ENCODE measurements around the gene SMU1. TPM values are rescaled to one million over a fixed set of nuclear protein-coding genes. Genes with fewer than 3 reads are reported as not detected.
"Not testable (repeated sequence)": the region's sequence is repeated elsewhere in the genome, so short reads cannot be mapped to it uniquely, and the experiment has no call there.

SMU1 gene
- total RNA-seq, 4 donors from 2014 or later, result 12.0 to 45.9 (median 22.6) TPM

DNA sequence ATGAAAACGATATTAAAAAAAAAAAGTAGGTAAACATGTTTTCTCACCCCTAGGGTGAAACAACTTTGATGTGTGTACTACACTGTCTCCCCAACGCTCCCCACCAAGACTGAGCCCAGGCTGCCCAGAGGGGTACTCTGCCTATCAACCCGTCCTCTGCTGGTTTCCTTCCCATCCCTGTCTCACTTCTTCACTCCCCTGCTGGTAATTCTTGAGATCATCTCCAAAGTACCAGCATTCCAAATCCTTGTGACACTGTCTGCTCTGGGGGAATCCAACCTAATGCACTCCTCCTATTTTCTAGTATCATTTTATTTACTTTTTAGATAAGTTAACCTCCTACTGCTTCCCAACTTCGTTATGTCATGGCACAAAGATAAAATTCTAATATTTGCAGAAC, 68.7 kb downstream of the SMU1 start:
- no peak for TF ChIP-seq POLR2A (IDR thresholded peaks at IDR 0.05)
- TF ChIP-seq, protein P1, sequence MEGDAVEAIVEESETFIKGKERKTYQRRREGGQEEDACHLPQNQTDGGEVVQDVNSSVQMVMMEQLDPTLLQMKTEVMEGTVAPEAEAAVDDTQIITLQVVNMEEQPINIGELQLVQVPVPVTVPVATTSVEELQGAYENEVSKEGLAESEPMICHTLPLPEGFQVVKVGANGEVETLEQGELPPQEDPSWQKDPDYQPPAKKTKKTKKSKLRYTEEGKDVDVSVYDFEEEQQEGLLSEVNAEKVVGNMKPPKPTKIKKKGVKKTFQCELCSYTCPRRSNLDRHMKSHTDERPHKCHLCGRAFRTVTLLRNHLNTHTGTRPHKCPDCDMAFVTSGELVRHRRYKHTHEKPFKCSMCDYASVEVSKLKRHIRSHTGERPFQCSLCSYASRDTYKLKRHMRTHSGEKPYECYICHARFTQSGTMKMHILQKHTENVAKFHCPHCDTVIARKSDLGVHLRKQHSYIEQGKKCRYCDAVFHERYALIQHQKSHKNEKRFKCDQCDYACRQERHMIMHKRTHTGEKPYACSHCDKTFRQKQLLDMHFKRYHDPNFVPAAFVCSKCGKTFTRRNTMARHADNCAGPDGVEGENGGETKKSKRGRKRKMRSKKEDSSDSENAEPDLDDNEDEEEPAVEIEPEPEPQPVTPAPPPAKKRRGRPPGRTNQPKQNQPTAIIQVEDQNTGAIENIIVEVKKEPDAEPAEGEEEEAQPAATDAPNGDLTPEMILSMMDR (IDR thresholded peaks at IDR 0.05), result no peak
- Histone ChIP-seq H3K4me3 (no peak overlapping the region), H3K9me3 (no peaks in the 10 kb centered on the region), H3K36me3 (no peaks in the 10 kb centered on the region), H3K4me1 (no peaks in the 10 kb centered on the region), H3K27me3 (no peaks in the 10 kb centered on the region), H3K27ac (no peak overlapping the region)
- no peak for DNase-seq
- intact Hi-C loops (cut with DNase I; ENCODE audit: low total_unique reads), result no loop called here

DNA sequence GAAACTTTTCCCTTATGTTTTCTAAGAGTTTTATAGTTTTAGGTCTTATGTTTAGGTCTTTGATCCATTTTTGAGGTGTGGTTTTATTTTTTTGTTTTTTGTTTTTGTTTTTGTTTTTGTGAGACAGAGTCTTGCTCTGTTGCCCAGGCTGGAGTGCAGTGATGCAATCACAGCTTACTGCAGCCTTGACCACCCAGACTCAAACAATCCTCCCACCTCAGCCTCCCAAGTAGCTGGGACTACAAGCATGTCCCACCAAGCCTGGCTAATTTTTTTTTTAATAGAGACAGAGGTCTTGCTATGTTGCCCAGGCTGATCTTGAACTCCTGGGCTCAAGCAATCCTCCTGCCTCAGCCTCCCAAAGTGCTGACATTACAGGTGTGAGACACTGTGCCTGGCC, 71.1 kb downstream of the SMU1 start:
- H3K9me3 ChIP-seq; intact Hi-C loops (cut with DNase I; ENCODE audit: low total_unique reads); H3K27me3 ChIP-seq; H3K4me1 ChIP-seq; H3K36me3 ChIP-seq; H3K27ac ChIP-seq; DNase-seq; H3K4me3 ChIP-seq: not testable (repeated sequence)

DNA sequence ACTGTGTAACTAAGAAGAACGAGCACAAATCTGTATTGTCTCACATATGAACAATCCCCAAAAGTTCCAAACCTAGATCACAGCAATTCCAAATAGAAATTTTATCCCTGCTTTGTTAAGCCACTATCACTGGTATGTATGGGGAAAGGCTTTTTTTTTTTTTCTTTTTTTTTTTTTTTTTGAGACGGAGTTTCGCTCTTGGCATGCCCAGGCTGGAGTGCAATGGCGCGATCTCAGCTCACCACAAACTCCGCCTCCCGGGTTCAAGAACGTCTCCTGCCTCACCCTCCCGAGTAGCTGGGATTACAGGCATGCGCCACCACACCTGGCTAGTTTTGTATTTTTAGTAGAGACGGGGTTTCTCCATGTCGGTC, 75.8 kb downstream of the SMU1 start:
- H3K36me3 ChIP-seq; H3K27me3 ChIP-seq; H3K9me3 ChIP-seq; H3K4me1 ChIP-seq; DNase-seq; intact Hi-C loops (cut with DNase I; ENCODE audit: low total_unique reads): not testable (repeated sequence)
- Histone ChIP-seq H3K27ac (peak overlapping the region; percentile 82 to 87), H3K4me3 (peak overlapping the region; percentile 63 to 91)

DNA sequence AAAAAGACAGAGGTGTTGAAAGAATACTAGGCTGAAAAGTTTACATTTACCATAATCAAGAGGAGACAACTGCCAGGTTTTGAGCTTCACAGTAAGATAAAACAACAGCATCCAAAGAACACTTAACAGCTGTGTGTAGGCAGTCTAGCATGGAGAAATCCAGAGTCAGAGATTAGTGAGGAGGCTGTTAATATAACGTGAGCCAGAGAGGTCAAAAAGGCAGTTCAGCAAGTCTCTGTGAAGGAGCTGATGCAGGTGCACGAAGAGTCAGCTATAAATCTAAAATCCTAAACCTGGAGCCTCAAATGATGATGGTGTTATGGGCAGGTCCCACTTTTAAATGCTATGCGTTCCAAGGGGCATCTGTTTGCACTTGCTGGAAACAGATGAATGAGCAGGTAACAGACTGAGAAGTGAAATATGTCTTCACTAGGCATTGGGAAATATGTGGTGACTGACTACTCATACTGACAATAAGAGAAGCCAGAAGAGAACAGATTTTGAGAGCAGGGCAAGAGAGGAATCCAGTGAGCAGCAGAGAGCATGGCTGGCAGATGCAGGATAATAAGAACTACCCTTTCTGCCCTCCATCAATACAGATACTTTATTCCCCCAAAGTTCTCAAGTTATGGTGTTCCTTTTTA, 83.8 kb downstream of the SMU1 start:
- H3K27ac ChIP-seq, result no peak overlapping the region
- TF ChIP-seq, protein P1 (IDR thresholded peaks at IDR 0.05), result no peak
- TF ChIP-seq POLR2A (IDR thresholded peaks at IDR 0.05), result no peak
- no peak overlapping the region for H3K4me3 ChIP-seq
- no peaks in the 10 kb centered on the region for H3K4me1 ChIP-seq
- no peaks in the 10 kb centered on the region for H3K9me3 ChIP-seq
- H3K36me3 ChIP-seq, result no peaks in the 10 kb centered on the region
- H3K27me3 ChIP-seq, result no peaks in the 10 kb centered on the region
- intact Hi-C loops (cut with DNase I; ENCODE audit: low total_unique reads), result no loop called here
- no peak for DNase-seq

DNA sequence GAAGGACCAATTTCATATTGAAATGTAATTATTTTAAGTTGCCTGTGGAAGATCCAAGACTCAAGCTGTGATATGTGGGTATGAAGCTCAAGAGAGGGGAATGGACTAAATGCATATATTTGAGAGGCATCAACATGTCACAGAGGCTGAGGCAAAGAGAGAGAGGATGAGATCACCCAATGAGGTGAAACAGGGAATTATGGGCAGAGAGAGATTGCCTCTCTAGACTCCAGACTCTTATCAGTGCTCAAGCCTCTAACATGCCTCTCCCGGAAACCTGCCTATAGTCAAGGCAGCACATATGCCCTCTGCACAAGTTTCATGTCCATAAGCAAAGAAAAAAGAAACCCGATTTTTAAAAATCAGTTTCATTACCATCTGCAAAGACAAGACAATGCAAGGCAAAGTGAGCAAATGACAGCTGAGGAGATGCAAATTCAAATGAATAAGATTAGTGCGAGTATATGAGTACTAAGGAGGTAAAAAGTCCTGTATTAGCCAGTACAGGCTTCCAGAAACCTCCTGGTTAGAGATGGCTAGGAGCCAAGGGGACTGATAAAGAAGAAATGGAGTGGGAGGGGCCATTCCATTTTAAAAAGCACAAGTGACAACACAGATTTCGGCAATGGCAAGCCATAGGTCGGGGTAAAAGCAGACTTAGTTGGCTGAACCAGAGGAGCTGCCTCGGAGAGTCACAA, 84.4 kb downstream of the SMU1 start:
- TF ChIP-seq POLR2A (IDR thresholded peaks at IDR 0.05), result no peak
- TF ChIP-seq, protein P1 (IDR thresholded peaks at IDR 0.05), result no peak
- no peaks in the 10 kb centered on the region for H3K36me3 ChIP-seq

More for the DNA sequence above, 84.4 kb downstream of the SMU1 start:
- no peak overlapping the region for H3K4me3 ChIP-seq
- no peaks in the 10 kb centered on the region for H3K27me3 ChIP-seq
- intact Hi-C loops (cut with DNase I; ENCODE audit: low total_unique reads), result no loop called here
- no peaks in the 10 kb centered on the region for H3K4me1 ChIP-seq
- no peak for DNase-seq
- H3K27ac ChIP-seq, result no peak overlapping the region
- no peaks in the 10 kb centered on the region for H3K9me3 ChIP-seq

Other genes starting within 250 kb of the SMU1 start
- 10 to 100 TPM in 3 of 4 donors, 1 to 10 TPM in 1; 4.4 to 30.2 (median 22.4) TPM for gene APTX, start 75.0 kb downstream of the SMU1 start, total RNA-seq
- gene DNAJA1, start 51.4 kb downstream of the SMU1 start, total RNA-seq, result 100 to 1,000 TPM in 2 of 4 donors, 10 to 100 TPM in 2; 47.1 to 148 (median 82.1) TPM
- 10 to 100 TPM; 13.1 to 66.3 (median 37.1) TPM for gene B4GALT1, start 90.7 kb upstream of the SMU1 start, total RNA-seq
- gene SPINK4, start 163.5 kb upstream of the SMU1 start, total RNA-seq, result not detected
- gene BAG1, start 188.0 kb upstream of the SMU1 start, total RNA-seq, result 100 to 1,000 TPM in 1 of 4 donors, 10 to 100 TPM in 3; 39.7 to 143 (median 59.4) TPM
- 10 to 100 TPM; 53.5 to 91.7 (median 61.7) TPM for gene CHMP5, start 188.4 kb upstream of the SMU1 start, total RNA-seq
- 10 to 100 TPM; 18.5 to 52.9 (median 27.9) TPM for gene NFX1, start 213.8 kb upstream of the SMU1 start, total RNA-seq